ENCODE data around the gene PHF24. TPM values are rescaled to one million over a fixed set of nuclear protein-coding genes. Genes with fewer than 3 reads are reported as not detected.

Gene PHF24
- total and polyA plus RNA-seq, 4 experiments from 2014 or later = not detected

DNA sequence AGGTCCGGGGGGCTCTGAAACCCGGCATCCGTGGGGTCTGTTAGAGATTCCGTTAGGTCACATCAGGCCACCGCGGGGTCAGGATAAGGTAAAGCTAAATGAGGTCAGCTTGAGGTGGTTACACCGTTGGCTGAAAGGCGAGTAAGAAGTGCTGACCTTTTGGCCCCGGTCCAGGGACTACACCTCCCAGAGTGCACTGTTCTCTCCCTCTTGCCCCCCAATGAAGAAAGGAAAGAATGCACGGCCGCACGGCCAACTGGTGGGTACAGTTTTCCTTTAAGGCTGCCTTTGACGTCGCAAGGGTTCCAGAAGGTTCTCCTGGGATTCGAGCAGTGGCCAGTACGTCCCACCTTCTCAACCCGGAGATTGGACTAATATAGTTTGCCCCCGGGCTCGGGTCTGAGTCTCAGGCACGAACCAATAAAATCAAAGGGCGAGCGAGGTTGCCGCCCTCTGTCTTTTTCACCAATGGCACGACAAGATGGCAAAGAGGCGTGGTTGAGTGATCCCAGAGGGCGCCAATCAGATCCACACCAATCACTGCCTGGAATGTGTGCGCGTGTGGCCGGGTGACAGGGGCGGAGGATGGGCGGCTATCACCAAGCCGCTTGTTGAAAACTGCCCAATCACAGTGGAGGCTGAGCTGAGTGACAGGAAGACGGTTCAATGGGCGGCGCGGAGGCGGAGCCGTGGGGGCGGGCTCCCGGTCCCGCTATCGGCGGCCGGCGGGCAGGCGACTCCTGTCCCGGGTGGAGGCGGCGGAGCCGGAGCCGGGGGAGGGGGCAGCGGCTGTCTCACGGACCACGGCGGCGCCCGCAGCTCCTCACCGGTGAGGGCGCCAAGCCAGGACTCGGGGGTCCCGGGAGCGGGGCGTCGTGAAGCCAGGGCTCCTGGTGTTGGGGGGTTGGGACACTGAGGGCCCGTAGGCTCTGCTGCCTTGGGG lies 31.2 kb downstream of the PHF24 start, which contains the start of gene DNAJB5:
TSS of gene DNAJB5 (plus strand) at position 743 of the 943 bp plus-strand sequence. CDS start 886 bp downstream, outside the sequence.
- Histone ChIP-seq H3K4me3 (ENCODE audit: low read length in 2 of 2) (peak within 1 kb of the TSS; percentile 47 to 83), H3K27ac (ENCODE audit: low read depth, low read length) (peak within 1 kb of the TSS; percentile 69), H3K9me3 (ENCODE audit: control insufficient read depth in 1 of 2, low read length in 2 of 2) (no peaks in the 10 kb centered on the region), H3K27me3 (ENCODE audit: insufficient read depth, low read length) (no peaks in the 10 kb centered on the region), H3K36me3 (ENCODE audit: insufficient read depth, low read length) (no peaks in the 10 kb centered on the region), H3K4me1 (ENCODE audit: insufficient read depth, low read length) (peaks cover 42% of the 10 kb centered on the region)
- Mint-ChIP-seq H3K27me3 (no peaks in the 10 kb centered on the region), H3K9me3 (no peaks in the 10 kb centered on the region), H3K4me1 (peaks cover 28 to 62% (median 48%) of the 10 kb centered on the region in 4 donors), H3K36me3 (peaks cover 0 to 1% of the 10 kb centered on the region in 2 donors), H3K27ac (peak within 1 kb of the TSS; percentile 84 to 95 (median 94)), H3K4me3 (peak within 1 kb of the TSS; percentile 90 to 99 (median 94))
- ChIA-PET CTCF (ENCODE audit: partially characterized antibody) (interaction anchor here (0.8 kb wide), 1 partner anchor 90 kb away, joined by 3 read pairs; no protein-coding TSS in a partner anchor), POLR2A (ENCODE audit: partially characterized antibody) (interaction anchor here (1.2 to 4.0 kb wide), 4 partner anchors 83 to 113 kb away, joined by 5 to 19 read pairs (median 8); partner anchors contain the start of genes FANCG, STOML2 and VCP)
- DNase-seq = peak; percentile 96 to 99 (median 98)
- intact Hi-C loops (cut with micrococcal nuclease) = loop anchor here (1.0 to 5.0 kb wide), 8 partner anchors 83 to 1962 kb away; partner anchors contain the start of genes CCDC107, DNAJA1, PIGO and RMRP

- H3K4me1 ChIP-seq (ENCODE audit: insufficient read depth, low read length) = peaks cover 39% of the 10 kb centered on the region
- peaks cover 0 to 1% of the 10 kb centered on the region in 2 donors for H3K36me3 Mint-ChIP-seq
- H3K4me3 ChIP-seq (ENCODE audit: low read length in 2 of 2) = peak overlapping the region; percentile 17 to 83
- ChIA-PET POLR2A (ENCODE audit: partially characterized antibody) (interaction anchor here (0.5 to 4.0 kb wide), 5 partner anchors 83 to 113 kb away, joined by 5 to 19 read pairs (median 5); partner anchors contain the start of genes FANCG, STOML2 and VCP), CTCF (ENCODE audit: partially characterized antibody) (interaction anchor here (0.8 to 1.0 kb wide), 2 partner anchors 90 to 91 kb away, joined by 3 to 4 read pairs; no protein-coding TSS in a partner anchor)
- H3K27me3 ChIP-seq (ENCODE audit: insufficient read depth, low read length) = no peaks in the 10 kb centered on the region
- no peaks in the 10 kb centered on the region for H3K9me3 Mint-ChIP-seq
- H3K27ac Mint-ChIP-seq = peak overlapping the region in 5 of 7 donors; percentile 64 to 93 (median 84)
- no peaks in the 10 kb centered on the region for H3K9me3 ChIP-seq (ENCODE audit: control insufficient read depth in 1 of 2, low read length in 2 of 2)
- intact Hi-C loops (cut with micrococcal nuclease) = loop anchor here (1.0 to 5.0 kb wide), 8 partner anchors 82 to 1963 kb away; partner anchors contain the start of genes CCDC107, DNAJA1, PIGO and RMRP
- H3K4me3 Mint-ChIP-seq = peak overlapping the region; percentile 64 to 92 (median 83)
- H3K4me1 Mint-ChIP-seq = peaks cover 24 to 57% (median 42%) of the 10 kb centered on the region in 4 donors
- H3K36me3 ChIP-seq (ENCODE audit: insufficient read depth, low read length) = no peaks in the 10 kb centered on the region
- DNase-seq = peak in 4 of 5 donors; percentile 16 to 69 (median 21)
- no peaks in the 10 kb centered on the region for H3K27me3 Mint-ChIP-seq
- H3K27ac ChIP-seq (ENCODE audit: low read depth, low read length) = peak overlapping the region; percentile 56
Measured at GRCh38 chr9:34989946-34990635, 32.0 kb downstream of the PHF24 start.

- peak overlapping the region in 5 of 7 donors; percentile 4 to 85 (median 37) for H3K27ac Mint-ChIP-seq
- POLR2A ChIA-PET (ENCODE audit: partially characterized antibody) = interaction anchor here (4.0 kb wide), 1 partner anchor 82 kb away, joined by 19 read pairs; the partner anchor contains the start of gene VCP
Measured at GRCh38 chr9:34990908-34991606, 33.0 kb downstream of the PHF24 start.

GRCh38 chr9:34991607-34992375 lies 33.7 kb downstream of the PHF24 start:
- DNase-seq = peak in 1 of 5 donors; percentile 41

More at GRCh38 chr9:34990908-34991606, 33.0 kb downstream of the PHF24 start:
- Histone ChIP-seq H3K9me3 (ENCODE audit: control insufficient read depth in 1 of 2, low read length in 2 of 2) (no peaks in the 10 kb centered on the region), H3K4me3 (ENCODE audit: low read length in 2 of 2) (no peak overlapping the region), H3K36me3 (ENCODE audit: insufficient read depth, low read length) (no peaks in the 10 kb centered on the region), H3K4me1 (ENCODE audit: insufficient read depth, low read length) (peaks cover 31% of the 10 kb centered on the region), H3K27me3 (ENCODE audit: insufficient read depth, low read length) (no peaks in the 10 kb centered on the region), H3K27ac (ENCODE audit: low read depth, low read length) (no peak overlapping the region)
- intact Hi-C loops (cut with micrococcal nuclease) = no loop called here
- DNase-seq = no peak
- Mint-ChIP-seq H3K4me3 (peak overlapping the region; percentile 27 to 92 (median 80)), H3K9me3 (no peaks in the 10 kb centered on the region), H3K27me3 (no peaks in the 10 kb centered on the region), H3K36me3 (peaks cover 0 to 1% of the 10 kb centered on the region in 2 donors), H3K4me1 (peaks cover 18 to 48% (median 35%) of the 10 kb centered on the region in 4 donors)
- CTCF ChIA-PET (ENCODE audit: partially characterized antibody) = interaction anchor here (1.0 kb wide), 1 partner anchor 91 kb away, joined by 4 read pairs; no protein-coding TSS in a partner anchor

DNA sequence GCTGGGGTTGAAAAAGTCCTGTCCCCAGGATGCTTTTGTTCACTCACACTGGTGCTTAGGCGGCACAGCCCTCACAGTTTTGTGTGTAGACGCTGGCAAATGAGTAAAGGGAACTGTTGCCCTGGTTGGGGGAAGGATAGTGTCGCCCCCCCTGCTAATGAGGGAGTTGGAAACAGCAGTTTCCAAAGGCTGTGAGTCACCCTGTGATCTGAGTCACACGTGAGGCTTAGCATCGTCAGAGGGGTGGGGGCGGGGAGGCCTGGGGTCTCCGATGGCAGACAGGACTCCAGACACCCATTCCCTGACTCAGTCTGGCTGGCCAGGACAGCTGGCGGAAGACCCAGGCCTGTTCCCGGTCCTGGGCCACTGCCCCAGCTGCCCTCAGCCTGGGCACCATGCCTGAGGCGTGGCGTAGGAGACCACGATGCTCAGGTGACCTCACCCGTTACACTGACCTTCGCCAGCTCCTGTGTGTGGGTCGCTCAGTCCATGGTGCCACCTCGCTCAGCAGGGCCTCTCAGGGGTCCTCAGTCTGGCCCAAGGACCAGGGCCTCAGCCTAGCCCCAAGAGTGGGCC lies 34.4 kb downstream of the PHF24 start:
- Histone ChIP-seq H3K36me3 (ENCODE audit: insufficient read depth, low read length) (no peaks in the 10 kb centered on the region), H3K27ac (ENCODE audit: low read depth, low read length) (no peak overlapping the region), H3K4me3 (ENCODE audit: low read length in 2 of 2) (no peak overlapping the region), H3K4me1 (ENCODE audit: insufficient read depth, low read length) (peaks cover 17% of the 10 kb centered on the region), H3K27me3 (ENCODE audit: insufficient read depth, low read length) (no peaks in the 10 kb centered on the region), H3K9me3 (ENCODE audit: control insufficient read depth in 1 of 2, low read length in 2 of 2) (no peaks in the 10 kb centered on the region)
- ChIA-PET CTCF (ENCODE audit: partially characterized antibody) (interaction anchor here (1.5 kb wide), 1 partner anchor 93 kb away, joined by 4 read pairs; no protein-coding TSS in a partner anchor), POLR2A (ENCODE audit: partially characterized antibody) (no interaction called here)
- H3K4me1 Mint-ChIP-seq = peaks cover 7 to 34% (median 22%) of the 10 kb centered on the region in 4 donors
- peak in 1 of 5 donors; percentile 61 for DNase-seq
- peaks cover 1 to 3% of the 10 kb centered on the region in 2 donors for H3K36me3 Mint-ChIP-seq
- H3K27ac Mint-ChIP-seq = peak overlapping the region in 2 of 7 donors; percentile 31 to 66
- intact Hi-C loops (cut with micrococcal nuclease) = no loop called here
- no peak overlapping the region for H3K4me3 Mint-ChIP-seq
- no peaks in the 10 kb centered on the region for H3K9me3 Mint-ChIP-seq
- H3K27me3 Mint-ChIP-seq = no peaks in the 10 kb centered on the region

More at GRCh38 chr9:34991607-34992375, 33.7 kb downstream of the PHF24 start:
- ChIA-PET POLR2A (ENCODE audit: partially characterized antibody) (interaction anchor here (4.0 kb wide), 1 partner anchor 81 kb away, joined by 19 read pairs; the partner anchor contains the start of gene VCP), CTCF (ENCODE audit: partially characterized antibody) (interaction anchor here (1.5 kb wide), 1 partner anchor 93 kb away, joined by 4 read pairs; no protein-coding TSS in a partner anchor)
- Histone ChIP-seq H3K27ac (ENCODE audit: low read depth, low read length) (no peak overlapping the region), H3K36me3 (ENCODE audit: insufficient read depth, low read length) (no peaks in the 10 kb centered on the region), H3K9me3 (ENCODE audit: control insufficient read depth in 1 of 2, low read length in 2 of 2) (no peaks in the 10 kb centered on the region), H3K4me3 (ENCODE audit: low read length in 2 of 2) (no peak overlapping the region), H3K27me3 (ENCODE audit: insufficient read depth, low read length) (no peaks in the 10 kb centered on the region), H3K4me1 (ENCODE audit: insufficient read depth, low read length) (peaks cover 24% of the 10 kb centered on the region)
- Mint-ChIP-seq H3K27me3 (no peaks in the 10 kb centered on the region), H3K4me3 (peak overlapping the region in 3 of 8 donors; percentile 16 to 53 (median 36)), H3K27ac (peak overlapping the region in 4 of 7 donors; percentile 17 to 66 (median 42)), H3K4me1 (peaks cover 13 to 40% (median 28%) of the 10 kb centered on the region in 4 donors), H3K9me3 (no peaks in the 10 kb centered on the region), H3K36me3 (peaks cover 0 to 1% of the 10 kb centered on the region in 2 donors)
- intact Hi-C loops (cut with micrococcal nuclease) = no loop called here
